SKM-1 (cell line): ENCODE measurements around the gene SNX25.

Source experiments
- DNase-seq: peaks from one replicate; lab custom pipeline; 2025; ENCODE audit not compliant: unreplicated experiment; lab: John Stamatoyannopoulos, UW

The SNX25 gene

DNA sequence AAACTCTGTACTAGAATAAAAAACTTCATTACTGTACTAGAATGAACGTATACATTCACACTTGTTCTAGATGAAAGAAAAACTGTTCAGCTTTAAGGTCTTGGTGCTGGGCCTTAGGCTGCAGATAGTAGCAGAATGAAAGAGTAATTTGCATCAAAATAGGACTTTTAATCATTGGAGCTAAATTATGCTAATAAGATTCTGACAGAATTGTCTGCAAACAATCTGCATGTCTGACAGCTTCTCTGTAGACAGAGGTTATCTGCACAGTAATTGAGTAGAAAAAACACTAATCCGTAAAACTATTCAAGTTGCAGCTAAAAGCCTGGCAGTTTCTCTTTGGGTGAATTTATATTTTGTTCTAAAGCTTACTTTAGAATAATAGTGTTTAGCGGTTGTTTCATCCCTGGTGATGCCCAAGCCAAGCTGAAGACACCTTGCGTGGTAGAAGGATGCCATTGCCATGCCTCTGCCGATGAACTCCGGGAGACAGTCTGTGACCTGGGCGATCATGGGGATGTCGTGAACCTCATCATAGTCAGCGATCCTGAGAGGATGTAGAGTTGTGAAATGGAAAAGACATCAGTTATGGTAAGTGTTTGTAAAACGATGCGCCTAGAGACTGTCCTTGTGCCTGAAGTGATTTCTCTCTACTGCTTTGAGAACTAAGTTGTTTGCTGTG is 161.0 kb downstream of the SNX25 start:
- no peak for DNase-seq

GRCh38 chr4:185371702-185372101 is 162.3 kb downstream of the SNX25 start:
- no peak for DNase-seq

GRCh38 chr4:185374027-185374426 is 164.6 kb downstream of the SNX25 start:
- no peak for DNase-seq

DNA sequence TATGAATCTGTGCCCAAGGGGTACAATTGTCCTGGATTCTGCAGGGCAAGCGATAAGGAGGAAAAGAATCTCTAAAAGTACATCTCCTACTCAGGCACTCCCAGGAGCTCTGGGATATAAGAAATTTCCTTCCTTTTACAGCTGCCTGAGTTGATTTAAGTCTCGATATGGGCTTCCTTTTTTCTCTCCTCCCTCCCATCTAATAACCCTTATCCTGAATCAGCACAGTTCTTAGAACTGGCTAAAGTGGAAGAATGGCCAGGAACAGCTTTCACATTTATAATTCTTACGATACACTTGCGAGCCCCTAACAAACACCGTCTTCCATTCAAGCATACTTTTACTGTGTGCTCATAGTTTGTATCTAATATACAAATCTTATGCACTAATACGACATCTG is 165.2 kb downstream of the SNX25 start:
- no peak for DNase-seq

- no peak for DNase-seq
Measured at GRCh38 chr4:185378264-185378663, 168.9 kb downstream of the SNX25 start.

DNA sequence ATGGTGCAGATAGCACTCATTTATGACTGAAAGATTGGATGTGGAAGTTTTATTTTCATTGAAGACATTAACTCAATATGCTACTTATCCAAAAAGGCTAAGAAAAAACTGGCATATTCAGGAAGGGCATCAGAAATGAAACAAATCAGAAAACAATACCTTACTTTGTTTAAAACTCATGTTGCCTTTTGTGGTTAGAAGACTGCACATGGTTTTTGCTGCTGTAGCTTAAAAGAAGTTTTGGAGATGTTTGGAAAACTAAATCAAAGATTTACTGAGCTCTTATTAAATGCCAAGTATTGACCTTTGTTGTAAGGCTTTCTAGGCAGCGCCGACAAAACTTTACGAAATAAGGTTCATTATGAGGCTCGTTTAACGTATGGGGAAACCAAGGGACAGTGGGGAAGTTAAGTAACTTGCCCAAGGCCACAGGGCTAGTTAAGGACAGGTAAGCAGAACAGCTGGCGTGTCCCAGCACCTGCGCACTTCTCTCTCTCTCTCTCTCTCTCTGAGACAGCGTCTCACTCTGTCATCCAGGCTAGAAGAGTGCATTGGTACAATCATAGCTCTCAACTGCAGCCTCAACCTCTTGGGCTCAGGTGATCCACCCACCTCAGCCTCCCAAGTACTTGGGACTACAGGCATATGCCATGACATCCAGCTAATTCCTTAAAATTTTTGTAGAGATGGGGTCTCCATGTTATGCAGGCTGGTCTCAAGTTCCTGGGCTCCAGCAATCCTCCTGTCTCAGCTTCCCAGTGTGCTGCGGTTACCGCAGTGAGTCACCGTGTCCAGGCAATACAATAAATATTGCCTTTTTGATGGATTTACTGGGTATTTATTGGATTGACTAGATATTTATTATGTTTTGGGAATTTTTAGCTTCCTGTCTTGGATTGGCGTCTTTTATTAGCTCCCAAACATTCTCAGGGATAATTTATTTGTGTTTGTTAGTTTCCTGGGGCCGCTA is 170.2 kb downstream of the SNX25 start:
- no peak for DNase-seq

DNA sequence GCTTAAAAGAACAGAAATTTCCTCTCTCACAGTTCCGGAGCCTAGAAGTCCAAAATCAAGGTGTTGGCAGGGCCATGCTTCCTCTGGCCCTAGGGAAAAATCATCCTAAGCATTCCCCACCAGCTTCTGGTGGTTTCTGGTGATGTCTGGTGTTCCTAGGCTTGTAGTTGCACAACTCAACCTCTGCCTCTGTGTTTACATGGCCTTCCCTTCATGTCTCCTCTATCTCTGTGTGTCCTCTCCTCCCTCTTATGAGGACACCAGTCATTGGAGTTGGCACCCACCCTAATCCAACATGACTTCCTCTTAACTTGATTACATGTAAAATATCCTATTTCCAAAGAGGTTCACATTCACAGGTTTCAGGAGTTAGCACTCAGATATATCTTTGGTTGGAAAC is 170.9 kb downstream of the SNX25 start:
- DNase-seq, result no peak

GRCh38 chr4:185381288-185382196 is 172.1 kb downstream of the SNX25 start:
- no peak for DNase-seq

DNA sequence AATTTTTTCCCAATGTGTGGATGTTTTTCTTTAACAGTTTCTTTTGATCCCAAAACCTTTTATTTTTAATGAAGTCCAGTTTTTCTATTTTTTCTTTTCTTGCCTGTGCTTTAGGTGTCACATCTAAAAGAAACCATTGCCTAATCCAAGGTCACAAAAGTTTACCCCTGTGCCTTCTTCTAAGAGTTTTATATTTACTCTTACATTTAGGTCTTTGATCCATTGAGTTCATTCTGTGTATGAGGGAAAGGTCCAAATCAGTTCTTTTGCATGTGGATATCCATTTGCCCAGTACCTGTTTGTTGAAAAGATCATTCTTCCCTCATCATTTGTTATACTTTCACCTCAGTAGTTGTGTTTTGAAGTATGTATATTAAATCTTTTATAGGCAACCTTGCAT is 173.4 kb downstream of the SNX25 start:
- no peak for DNase-seq

- no peak for DNase-seq
Measured at GRCh38 chr4:185383451-185383850, 174.1 kb downstream of the SNX25 start.

DNA sequence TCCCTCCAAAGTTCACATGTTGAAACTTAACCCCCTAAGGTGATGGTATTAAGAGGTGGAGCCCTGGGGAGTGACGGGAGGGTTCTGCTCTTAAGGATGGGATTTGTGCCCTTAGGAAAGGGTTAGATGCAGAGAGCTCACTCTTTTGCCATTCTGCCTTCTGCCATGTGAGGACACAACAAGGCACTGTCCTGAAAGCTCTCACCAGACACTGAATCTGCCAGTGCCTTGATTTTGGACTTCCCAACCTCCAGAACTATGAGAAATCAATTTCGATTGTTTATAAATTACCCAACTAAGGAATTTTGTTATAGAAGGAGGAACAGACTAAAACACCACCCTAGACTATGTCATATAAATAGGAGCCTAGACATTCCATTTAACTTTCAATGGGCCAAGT is 174.7 kb downstream of the SNX25 start:
- no peak for DNase-seq

GRCh38 chr4:185384930-185385331 is 175.5 kb downstream of the SNX25 start:
- no peak for DNase-seq

DNA sequence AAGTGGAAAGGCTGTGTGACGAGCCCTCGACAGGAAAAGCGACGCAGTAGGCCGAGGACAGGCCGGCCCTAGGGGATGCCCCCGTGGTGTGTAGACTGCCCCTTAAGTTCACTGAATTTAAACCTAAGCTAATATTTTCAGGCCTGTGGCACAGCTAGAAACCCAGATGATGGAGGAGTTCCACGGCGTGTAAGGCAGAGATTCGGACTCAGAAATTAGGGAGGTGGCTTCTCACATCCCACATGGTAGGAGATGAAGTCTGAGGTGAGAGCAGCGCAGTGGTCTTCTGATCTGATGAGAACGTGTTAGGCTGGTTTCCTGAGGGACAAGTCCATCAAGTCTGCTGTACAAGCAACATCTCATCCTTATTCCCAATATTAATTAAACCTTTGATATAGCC is 178.6 kb downstream of the SNX25 start:
- no peak for DNase-seq

GRCh38 chr4:185390941-185391340 is 181.5 kb downstream of the SNX25 start:
- DNase-seq, result no peak

GRCh38 chr4:185392156-185392555 is 182.8 kb downstream of the SNX25 start:
- DNase-seq, result no peak

DNA sequence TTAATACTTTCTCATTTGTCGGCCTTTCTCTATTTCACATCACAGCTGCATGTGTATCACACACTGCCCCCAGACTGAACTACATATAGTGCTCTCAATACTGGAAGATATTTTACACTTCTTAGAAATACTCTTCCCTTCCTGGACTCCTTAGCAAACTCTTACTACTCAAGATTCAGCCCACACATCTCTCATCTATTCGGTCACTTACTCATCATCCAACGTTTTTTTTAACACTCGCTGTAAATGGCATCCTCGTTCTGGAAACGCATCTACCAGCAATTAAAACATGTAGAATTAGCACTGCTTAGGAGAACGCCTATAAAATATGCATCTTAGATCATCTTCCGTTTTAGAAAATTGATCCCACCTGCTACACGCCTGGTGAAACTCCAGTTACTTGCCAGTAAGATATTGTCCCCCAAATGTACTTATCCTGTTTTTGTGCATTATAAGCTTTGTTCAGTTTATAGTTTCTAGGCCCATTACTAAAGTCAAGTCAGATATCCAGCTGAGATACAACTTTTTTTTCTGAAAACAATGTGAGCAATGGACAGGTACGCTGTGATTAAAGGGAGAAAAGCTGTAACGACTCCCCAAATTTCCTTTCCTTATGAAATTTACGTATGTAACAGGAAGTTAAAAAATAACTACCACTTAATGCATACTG is 185.3 kb downstream of the SNX25 start:
- DNase-seq, result no peak

DNA sequence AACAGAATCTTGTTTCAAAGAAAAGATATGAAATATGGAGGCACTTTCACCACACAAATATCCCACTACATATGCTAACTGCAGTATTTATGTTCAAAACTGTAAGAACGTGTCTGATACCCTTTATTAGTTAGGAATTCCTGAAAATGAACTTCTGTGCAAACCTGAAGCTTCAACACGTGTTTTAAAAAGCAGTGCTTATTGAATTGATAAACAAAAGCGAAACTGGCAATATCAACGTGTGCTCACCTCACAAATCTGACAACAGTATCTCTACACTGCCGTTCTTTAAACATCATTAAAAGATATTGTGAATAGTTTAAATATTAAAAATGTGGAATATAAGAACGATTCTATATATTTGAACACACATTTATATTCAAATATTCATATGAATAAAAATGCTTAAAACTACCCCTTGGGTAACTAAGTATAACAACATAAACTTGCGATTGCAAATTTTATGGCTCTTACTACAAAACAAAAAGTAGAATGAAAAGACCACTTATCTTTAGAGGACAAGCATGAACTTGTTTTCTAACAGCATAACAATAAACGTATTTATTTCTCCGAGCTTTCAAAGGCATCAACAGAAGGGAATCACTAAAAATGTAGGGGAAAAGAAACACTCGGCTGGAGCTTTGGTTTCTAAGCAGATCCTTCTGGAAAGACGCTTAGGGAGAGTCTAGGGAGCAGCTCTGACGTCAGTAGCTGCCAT is 186.0 kb downstream of the SNX25 start, which contains the start of gene LRP2BP:
Gene LRP2BP, minus strand, starts transcription at position 687 of the 718 bp plus-strand sequence. CDS start 17,738 bp downstream, outside the sequence.
- no peak for DNase-seq

DNA sequence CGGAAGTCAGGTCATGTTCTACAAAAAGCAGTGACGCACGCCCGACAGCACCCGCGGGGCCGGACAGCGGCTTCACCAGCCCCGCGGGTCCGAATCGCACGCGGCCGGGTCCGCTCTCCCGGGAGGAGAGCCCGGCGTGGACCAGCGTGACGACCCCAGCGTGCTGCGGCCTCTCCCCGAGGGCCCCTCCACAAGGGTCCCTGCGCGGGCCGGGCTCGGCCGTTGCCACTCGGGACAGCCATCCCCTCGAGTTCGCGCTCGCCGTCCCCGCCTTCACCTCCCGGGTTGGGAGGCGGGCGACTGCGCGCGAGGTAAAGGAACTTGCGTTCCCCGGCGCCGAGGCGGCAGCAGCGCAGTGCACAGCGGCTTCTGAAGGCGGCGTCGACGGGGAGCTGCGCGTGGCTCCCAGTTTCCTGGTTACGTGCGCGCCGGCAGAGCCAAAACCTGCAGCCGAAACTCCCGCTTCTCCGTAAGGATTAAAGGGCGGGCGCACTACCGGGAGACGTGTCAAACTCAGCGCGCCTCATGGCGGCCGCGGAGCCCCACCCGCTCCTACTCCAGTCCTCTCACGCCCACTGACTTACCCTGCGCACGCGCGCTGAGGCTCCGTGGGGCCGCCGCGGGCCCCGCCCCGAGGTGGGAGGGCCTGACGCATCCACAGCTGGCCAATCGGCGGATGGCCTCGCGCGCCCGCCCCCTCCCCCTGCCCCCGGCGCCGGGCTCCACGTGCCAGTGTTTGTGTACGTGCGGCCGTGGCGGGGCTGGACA is 186.7 kb downstream of the SNX25 start:
- peak; percentile 93 for DNase-seq

GRCh38 chr4:185396724-185397385 is 187.5 kb downstream of the SNX25 start, which contains the start of gene ANKRD37:
Gene ANKRD37, plus strand, starts transcription at chr4:185396841. Its CDS starts 83 bp downstream, at chr4:185396924.
- DNase-seq, result no peak
